Inferior parietal cortex (tissue), 1 donor: Measurements from ENCODE around the gene HEXIM2.
"Not testable (repeated sequence)": the region's sequence is repeated elsewhere in the genome, so short reads cannot be mapped to it uniquely, and the experiment has no call there.

Experiments used
- DNase-seq: peaks from one replicate; pipeline ENCODE4 v3.0.0-alpha.2; 2016; ENCODE audit errors: extremely low spot score

Gene HEXIM2

DNA sequence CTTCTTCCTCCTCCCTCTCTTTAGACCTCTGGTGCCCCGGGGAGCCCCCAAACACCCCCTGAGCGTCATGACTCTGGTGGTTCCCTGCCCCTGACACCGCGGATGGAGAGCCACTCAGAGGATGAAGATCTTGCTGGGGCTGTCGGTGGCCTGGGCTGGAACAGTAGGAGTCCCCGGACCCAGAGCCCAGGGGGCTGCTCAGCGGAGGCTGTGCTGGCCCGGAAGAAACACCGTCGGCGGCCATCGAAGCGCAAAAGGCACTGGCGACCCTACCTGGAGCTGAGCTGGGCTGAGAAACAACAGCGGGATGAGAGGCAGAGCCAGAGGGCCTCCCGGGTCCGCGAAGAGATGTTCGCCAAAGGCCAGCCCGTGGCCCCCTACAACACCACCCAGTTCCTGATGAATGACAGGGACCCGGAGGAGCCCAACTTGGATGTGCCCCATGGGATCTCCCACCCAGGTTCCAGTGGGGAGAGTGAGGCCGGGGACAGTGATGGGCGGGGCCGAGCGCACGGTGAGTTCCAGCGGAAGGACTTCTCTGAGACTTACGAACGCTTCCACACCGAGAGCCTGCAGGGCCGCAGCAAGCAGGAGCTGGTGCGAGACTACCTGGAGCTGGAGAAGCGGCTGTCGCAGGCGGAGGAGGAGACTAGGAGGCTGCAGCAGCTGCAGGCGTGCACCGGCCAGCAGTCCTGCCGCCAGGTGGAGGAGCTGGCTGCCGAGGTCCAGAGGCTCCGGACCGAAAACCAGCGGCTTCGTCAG lies 7.5 kb downstream of the HEXIM2 start:
- no peak for DNase-seq

DNA sequence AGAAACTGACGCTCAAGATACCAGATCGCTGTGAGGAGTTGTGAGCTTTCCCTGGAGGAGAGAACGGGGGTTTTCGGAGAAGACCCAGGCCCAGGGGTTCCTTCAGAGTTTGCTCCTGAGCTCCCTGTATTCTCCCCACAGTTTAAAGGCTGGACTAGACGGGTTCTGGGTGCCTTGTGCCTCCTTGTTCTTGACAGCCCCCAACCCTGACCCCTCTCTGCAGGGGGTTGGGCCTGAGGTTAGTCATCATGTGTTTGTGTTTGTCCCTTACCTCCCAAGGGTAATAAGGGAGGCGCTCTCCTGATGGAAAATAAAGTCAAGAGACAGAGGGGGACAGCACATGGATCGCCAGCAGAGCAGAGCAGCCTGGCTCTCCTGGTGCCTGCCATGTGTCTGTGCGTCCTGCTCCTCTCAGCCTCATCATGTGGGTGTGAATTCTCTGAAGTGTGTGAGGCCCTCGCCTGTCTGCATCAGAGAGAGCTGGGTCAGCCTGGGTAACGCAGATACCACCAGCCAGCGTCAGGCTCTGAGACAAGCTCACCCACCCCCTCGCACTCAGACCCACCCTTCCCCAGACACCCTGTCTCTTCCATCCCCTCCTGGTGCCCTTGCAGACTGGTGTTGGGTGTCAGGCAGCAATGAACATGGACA lies 8.7 kb downstream of the HEXIM2 start:
- no peak for DNase-seq

DNA sequence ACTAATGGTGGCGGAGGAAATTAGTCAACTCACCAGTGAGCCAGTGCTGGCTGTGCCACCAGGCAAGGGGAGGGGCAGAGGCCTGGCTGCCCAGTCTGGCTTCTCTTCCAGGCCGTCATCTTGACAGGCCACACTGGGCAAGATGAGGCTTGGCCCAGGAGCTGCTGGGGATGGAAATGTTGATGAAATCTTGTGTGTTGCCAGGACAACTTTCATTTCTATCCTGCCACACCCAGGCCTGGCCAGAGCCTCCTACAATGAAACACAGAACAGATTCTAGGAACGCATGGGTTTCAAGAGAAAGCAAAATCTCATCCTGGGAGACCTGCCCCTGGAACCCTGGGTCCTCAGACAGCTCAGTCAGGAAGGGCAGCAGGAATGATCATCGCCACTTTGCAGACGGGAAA lies 9.3 kb downstream of the HEXIM2 start:
- DNase-seq: no peak

DNA sequence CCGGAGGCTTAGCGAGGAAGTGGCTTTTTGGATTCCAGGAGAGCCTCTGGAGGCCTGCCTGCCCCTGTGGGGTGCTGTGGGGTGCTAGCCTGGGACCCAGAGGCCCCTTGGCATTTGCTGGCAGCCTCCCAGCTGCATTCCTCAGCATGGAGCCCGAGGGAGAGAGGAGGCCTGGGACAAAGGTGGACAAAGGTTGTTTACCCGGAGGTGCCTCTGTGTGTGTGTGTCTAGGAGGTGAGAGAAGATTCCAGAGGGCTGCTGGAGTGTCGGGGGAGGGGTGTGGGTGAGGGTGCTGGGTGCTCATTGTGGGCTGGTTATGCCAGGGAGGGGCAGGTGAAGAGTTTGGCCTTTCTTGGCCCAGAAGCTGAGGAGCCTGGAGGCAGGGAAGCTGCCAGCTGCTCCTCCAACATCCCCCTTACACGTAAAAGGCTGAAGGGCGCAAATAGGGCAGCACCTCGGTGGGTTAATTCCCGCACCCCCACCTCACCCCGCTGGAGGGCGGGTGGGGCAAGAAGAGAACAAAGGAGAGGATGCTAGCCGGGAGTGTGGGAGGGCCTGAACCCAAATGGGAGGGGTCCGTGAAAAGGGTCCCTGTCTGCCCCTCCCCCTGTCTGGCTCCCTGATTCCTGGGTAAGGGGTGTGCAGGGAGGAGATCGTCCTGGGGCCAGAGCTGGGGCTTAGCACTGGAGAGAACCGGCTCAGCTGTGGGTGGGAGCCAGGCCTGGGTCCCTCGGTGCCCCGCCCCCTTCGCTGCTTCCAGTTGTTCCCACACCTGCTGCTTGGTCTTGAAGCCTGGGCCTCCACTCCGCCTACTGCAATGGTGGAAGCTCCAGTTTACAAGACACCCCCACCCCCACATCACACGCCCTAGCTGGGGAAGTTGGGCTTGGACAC lies 9.9 kb downstream of the HEXIM2 start:
- no peak for DNase-seq

DNA sequence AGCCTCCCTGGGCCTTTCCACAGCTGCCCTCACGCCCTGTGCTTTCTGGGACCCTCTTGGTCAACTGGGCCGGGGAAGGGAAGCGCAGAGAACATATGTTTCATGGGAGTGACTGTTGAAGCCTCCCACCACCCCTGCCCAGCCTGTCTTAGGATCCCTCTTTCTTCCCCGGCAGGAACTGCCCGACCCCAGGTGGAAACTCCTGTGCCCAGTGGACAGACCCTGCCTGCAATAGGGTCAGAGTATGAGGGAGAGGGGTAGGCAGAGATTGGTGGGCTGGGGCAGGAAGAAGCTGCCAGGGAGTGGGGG lies 10.5 kb downstream of the HEXIM2 start:
- no peak for DNase-seq

DNA sequence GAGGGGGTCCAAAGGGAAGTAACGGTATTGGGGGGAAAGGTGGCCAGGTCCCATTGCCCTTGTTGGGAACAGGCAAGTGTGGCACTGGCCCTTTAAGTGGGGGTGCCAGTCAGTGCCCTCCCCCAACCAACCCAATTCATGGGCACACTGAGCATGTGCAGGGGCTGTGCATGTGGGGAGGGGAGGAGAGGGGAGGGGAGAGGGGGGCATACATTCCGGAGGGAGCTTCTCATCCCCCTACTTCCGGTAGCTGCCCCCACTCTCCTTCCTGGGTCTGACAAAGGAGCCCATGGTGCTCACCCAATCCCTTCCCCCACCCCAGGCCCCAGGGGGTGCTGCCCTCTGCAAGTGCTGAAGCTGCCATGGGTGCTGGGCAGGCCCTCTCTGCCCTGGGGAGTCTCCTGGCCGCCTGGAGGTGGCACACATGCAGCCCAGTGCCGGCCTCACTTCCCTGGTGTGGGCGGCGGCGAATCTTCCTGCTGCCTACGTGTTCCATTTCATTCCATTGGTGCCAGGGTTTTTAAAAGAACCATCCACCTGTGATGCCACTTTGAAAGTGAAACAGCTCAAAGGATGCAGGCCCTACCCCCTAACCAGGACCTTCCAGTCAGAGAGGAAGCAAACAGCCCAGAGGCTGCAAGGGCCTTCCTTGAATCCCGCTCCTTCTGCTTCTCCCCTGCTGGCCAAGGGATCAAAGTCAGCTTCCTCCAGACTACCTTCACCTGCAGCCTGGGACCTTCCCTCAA lies 11.0 kb downstream of the HEXIM2 start:
- peak; percentile 84 for DNase-seq

DNA sequence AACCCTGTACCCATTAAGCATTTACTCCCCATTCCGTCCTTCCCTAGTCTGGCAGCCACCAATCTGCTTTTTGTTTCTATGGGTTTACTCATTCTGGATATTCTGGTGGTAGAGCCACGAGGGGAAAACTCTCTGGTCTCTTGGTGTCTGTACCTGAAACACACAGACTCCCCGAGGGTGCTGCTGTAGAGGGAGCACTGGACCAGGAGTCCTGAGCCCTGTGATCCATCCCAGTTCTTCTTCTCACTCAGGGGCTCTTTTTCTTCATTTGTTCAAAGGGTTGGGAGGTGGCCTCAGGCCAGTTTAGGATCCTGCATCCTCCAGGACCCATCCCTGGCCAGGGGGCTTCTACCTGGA lies 14.1 kb downstream of the HEXIM2 start:
- no peak for DNase-seq

DNA sequence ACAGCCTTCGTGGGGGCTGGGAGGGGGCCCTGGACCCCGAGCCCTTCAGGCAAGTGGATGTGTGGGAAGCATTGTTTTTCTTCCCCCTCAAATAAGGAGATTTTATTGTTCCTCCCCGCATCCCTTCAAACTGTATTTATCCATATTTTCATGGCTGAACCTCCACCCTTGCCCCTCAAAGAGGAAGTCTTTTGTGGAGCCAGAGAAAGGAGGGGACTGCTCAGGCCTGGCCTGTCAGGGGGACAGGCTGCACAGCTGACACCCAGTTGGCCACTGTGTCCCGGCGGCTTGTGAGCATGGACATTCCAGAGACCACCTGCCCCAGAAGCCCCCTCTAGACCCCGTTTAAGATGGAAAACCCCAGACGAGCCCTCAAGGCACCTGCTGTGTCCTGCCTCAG lies 15.9 kb downstream of the HEXIM2 start:
- no peak for DNase-seq

DNA sequence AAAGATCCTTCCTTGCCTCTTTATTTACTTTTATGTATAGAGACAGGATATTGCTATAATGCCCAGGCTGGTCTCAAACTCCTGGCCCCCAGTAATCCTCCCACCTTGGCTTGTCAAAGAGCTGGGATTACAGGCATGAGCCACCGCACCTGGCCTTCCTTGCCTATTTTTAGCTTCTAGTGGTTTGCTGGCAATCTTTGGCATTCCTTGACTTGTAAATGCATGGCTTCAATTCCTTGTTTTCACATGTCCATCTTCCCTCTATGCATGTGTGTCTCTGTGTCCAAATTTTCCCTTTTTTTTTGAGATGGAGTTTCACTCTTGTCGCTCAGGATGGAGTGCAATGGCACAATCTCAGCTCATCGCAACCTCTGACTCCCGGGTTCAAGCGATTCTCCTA lies 22.5 kb downstream of the HEXIM2 start:
- no peak for DNase-seq

DNA sequence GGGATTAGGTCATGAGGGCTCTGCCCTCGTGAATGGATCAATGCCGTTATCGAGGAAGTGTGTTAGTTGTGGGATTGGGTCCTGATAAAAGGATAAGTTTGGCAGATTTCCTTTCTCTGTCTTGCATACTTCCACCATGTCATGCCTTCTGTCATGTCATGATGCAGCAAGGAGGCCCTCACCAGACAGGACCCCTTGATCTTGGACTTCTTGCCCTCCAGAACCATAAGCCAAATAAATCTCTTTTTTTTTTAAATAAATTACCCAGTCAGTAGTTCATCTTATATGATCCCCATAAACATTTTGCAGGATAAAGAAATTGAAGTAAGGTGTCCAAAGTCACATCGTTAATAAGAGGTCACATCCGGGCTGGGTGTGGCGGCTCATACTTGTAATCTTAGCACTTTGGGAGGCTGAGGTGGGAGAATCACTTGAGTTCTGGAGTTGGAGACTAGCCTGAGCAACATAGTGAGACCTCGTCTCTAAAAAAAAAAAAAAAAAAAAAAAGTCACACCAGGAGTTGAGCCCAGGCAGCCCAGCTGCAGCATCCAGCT lies 25.2 kb downstream of the HEXIM2 start:
- DNase-seq: no peak

DNA sequence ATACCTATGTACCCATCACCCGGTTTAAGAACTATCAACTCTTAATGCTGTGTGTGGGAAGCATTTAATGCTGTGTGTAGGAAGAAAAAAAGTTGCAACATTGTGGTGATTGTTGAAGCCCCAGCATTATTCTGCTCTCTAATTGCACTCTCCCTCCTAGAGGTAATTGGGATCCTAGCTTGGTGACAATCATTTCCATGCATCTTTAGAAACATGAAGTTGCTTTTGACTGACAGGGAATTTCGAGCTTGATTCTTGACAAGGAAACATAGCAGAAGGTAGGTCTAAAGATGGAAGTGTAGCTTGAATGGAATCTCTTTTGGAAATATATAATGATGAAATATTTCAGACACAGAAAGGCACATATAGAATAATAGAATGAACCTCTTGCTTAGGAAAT lies 27.3 kb downstream of the HEXIM2 start:
- no peak for DNase-seq

DNA sequence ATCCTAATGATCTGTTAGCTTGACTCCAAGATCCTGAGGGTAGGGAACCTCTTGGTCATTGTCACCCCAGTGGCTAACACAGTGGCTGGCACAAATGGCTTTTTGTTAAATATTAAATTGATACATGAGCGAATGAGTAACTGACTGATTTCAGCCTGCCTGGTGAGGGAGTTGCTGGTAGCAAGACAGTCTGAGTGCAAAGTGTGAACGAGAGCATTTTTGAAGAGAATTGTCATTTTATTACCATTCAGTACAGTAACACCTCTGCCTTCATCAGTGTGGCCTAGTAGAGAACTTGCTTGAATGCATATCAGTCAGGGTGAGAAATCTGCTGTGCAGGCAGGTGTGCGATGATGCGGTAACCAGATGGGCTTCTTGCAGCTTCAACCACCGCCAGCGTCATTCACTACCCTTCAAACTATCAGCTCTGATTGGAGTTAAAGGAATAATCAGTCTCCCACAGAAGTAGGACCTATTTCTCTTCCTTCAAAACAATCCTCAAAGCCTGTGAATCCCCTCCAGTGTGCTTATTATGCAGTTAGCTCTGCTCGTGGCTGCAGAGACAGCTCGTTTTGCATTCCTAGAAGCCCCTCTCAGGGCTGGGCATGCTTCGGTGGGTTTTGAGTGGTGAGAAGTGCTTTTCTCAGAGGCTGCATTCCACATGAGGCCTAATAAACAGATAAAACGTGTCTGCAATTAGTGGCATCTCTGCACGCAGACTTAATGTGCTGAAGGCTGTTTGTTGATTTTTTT lies 29.0 kb downstream of the HEXIM2 start:
- DNase-seq: no peak

DNA sequence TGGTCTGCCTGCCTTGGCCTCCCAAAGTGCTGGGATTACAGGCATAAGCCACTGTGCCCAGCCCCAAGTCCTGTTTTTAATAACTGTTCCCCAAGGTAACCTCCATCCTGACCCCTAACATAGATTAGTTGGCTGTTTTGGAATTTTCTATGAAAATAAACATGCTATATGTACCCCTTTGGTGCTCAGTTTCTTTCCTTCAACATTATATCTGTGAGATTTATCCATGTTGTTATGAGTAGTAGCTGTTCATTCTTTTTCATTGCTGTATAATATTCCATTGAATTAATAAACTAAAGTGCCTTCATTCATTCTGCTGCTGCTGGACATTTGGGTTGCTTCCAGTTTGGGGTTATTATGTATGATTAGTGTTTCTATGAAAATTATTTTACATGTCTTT lies 33.7 kb downstream of the HEXIM2 start:
- DNase-seq: no peak

DNA sequence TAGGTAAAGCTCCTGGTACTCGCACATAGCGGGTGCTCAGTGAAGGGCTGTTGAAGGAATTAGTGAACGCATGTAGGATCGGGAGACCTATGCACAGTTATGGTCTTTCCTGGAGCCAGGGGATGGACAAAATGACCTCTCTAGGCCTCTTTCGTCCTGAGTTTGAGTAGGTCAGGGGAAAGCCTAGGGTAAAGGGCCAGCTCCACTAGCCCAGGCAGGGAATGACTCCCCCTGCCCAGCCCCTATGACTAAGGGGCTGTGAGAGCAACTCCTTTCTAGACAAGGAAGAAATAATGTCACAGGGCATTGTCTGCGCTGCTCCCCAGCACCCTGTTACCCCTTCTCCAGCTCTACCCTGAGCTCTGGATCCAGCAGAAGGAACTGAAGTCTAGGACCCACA lies 35.4 kb downstream of the HEXIM2 start:
- DNase-seq: no peak

DNA sequence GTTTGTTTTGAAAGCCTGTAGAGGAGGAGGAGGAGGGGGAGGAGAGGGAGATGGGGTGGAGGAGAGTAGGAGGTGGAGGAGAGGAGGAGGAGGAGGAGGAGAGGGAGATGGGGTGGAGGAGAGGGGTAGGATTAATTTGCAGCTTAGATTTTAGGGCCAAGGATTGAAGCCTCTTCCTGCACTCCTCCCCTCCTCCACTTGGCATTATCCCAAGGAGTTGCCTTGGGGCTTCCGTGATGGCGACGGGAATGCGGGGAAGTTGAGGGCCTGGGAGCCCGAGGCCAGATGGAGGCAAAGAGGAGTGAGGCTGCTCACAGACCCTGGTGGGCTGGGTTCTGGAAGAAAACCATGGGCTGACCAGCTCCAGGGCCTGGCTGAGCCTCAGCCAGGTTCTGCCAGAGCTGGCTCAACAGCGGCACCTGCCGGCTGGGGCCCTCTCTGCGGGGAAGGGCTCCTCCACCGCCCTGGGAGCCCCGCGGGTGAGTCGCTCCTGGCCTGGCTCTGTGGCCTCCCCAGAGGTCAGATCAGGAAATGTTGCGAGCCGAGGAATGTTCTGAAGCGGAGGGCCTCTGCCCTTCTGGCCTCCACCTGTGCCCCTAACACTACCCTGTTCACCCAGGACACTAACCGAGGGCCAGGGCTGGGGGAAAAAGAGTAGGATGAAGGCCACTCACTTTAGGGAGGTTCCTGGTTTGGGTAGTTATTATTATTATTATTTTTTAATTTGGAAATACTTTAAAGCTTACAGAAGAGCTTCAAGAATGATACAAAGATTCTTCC lies 36.1 kb downstream of the HEXIM2 start:
- peak; percentile 89 for DNase-seq

DNA sequence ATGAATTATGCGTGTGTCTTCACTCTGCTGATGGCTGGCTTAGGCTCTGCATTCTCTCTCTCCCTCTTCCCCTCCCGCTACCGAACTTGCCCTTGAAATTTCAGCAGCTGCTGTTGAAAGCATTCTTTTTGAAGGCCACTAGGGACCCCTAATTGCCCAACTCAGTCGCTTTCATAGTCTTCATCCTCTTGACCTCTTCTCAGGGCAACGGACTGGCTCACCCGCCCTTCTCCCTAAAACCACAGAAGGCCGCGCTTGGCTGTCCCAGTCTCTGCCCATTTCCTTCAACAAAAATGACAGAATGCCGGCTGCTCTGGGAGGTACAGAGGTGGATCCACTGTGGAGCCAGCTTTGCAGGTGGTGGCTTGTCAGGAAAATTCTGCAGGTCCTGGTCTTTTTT lies 39.0 kb downstream of the HEXIM2 start:
- no peak for DNase-seq

DNA sequence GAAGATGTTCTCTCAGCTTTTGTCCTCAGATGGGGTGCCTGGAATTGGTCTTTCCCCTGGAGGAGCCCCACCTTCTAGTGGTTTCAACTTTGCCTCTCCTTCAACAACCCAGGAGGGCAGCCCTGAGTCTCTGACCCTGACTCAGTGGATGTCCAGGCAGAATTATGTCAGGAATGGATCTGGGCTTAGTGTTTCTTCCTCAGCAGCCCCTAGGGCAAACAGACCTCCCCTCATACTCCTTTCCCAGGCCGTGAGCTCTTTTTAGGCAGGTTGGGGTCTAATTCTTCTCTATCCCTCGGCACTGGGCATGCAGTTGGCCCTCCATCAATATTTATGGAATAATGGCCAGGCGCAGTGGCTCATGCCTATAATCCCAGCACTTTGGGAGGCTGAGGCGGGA lies 39.8 kb downstream of the HEXIM2 start:
- no peak for DNase-seq

DNA sequence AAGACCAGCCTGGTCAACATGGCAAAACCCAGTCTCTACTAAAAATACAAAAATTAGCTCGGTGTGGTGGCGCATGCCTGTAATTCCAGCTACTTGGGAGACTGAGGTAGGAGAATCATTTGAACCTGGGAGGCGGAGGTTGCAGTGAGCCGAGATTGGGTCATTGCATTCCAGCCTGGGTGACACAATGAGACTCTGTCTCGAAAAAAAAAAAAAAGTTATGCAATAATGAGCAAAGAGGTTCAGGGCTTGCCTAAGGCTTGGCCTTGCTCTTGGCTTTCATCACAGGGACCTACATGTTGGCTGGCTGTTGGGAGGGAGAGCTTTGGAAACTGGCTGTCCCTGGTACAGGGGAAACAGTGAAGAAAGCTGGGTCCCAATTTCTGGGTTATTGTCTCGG lies 40.2 kb downstream of the HEXIM2 start:
- not testable (repeated sequence) for DNase-seq

DNA sequence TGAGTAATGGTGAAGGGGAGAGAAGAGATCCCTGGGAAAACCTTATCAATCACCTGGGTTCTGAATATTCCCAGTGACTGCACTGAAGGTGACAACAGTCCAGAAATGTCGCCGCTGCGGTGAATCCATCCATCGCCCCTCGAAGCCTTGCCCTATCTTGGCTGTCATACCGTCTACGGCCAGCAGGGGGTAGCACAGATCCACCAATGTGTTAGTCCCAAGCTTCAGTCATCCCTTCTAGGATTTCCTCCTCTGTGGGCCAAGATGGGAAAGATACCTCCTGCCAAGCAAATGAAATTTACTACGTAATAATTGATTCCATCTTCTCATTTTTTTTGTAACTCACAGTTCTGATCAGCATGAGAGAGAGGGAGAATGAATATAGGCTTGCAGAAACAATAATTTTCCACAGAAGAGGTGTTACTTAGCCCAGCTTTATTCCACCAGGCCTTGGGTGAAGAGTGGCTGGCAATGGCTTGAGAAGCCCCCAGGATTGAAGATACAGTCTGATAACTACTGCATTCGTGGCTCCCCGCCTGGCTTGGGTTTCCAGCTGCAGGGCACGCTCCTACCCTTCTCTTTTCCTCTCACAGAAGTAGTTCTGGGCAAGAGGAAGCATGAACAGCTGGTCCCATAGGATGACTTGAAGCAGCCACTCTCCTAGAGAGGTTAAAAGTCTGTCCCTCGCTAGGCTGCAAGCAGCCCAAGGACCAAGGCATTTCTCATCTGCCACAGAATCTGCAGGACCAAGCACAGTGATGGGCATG lies 57.4 kb downstream of the HEXIM2 start:
- DNase-seq: peak; percentile 94
